Testis (tissue), 2 donors: ENCODE data around the gene RAB4B.

Experiments used
- CTCF ChIP-seq, 3 experiments: fragments of 450-650 bp in 2 of 3; fragments of 200-600 bp in 1 of 3; sonication (generic) in 1 of 3; IDR thresholded peaks; one replicate each; pipeline ENCODE4 v1.5.1; 2016 to 2019; ENCODE audit warnings: antibody characterized with exemption in 3 of 3, mild to moderate bottlenecking in 2 of 3, moderate library complexity in 1 of 3
- POLR2A ChIP-seq: fragments of 450-650 bp; IDR thresholded peaks from one replicate; pipeline ENCODE4 v1.6.1; 2017; ENCODE audit warnings: antibody characterized with exemption, mild to moderate bottlenecking, moderate library complexity

DNA sequence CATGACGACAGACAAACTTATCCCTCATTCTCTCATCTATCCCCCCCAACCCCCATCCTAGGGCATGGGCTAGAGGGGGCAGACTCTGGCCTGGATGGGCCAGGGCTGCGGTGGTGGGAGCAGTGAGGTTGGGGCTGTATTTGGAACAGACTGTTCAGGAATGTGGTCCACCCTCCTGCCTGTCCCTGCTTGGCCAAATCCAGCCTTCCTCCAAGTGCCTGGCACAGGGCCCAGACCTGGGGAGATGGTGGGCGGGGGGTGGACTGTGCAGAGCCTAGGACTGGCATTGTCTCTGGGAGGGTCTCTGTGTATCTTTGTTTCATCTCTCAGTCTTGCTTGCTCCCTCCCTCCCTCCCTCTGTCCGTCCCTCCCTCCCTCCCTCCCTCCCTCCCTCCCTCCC lies 35.1 kb downstream of the RAB4B start:
- TF ChIP-seq CTCF (IDR thresholded peaks at IDR 0.05) (no peak), POLR2A (no peak)
